HG03439 (cell line): Measurements from ENCODE around the gene SYPL1.
A peak's percentile ranks its signal among the peaks of the same experiment; 100 is the strongest.

Experiments
- ATAC-seq: cut with Tn5 transposase; IDR thresholded peaks from one replicate; pipeline ENCODE4 v1.9.1; 2021; ENCODE audit warnings: mild to moderate bottlenecking, moderate library complexity; ENCODE audit not compliant: unreplicated experiment

The SYPL1 gene

GRCh38 chr7:106122713-106123112, 10.6 kb upstream of the SYPL1 start:
- no peak for ATAC-seq

GRCh38 chr7:106121189-106121810, 9.2 kb upstream of the SYPL1 start:
- no peak for ATAC-seq

DNA sequence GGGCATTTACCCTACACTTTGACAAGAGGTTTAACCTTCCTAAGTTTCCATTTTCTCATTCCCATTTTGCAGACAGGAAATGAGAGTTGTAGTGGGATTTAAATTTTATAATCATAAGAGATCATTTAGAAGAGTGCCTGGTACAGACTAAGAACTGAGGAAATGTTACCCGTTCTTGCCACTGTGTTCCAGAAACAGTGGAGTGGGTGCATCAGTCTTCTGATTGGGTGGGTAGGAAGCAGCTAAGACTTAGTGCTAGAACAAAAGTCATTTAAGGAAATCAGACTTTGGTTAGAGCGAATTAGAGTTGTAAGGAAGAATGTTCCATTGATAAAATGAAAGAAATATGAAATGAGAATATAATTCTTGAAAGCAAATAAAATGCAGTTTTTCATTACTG, 8.4 kb upstream of the SYPL1 start:
- ATAC-seq, result no peak

GRCh38 chr7:106119719-106120118, 7.6 kb upstream of the SYPL1 start:
- ATAC-seq, result no peak

- no peak for ATAC-seq
Measured at GRCh38 chr7:106117786-106118544, 5.9 kb upstream of the SYPL1 start.

GRCh38 chr7:106116161-106116704, 4.1 kb upstream of the SYPL1 start:
- ATAC-seq, result no peak

DNA sequence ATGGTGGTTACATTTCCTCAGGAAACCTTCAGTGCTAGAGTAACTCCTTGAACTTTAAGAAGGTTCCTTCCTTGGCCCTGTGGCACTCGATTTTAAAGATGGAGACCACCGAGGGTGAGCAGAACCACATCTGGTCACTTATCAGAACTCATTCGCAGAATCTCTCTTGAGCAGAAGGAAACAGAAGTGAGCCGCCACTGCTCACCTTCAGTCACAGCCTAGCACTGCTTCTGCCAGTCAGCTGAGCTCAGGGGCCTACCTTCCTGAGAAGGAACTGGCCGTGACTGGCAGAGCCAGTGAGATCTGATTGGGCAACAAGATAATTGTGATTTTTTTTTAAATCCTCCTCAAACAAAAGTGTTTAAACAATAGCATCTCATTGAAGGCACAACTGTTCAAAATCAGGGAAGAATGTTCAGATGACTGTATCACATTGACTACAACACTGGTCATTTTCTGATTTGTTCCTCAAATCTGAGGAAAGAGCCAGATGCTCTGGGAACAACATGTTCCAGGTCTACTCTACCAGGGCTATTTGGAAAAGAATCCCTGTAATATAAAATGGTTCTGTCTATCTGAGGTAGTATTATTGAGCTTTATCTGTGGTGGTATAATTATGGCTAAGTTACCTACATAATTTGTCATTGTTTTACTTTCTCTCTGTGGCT, 2.7 kb upstream of the SYPL1 start:
- ATAC-seq, result no peak

DNA sequence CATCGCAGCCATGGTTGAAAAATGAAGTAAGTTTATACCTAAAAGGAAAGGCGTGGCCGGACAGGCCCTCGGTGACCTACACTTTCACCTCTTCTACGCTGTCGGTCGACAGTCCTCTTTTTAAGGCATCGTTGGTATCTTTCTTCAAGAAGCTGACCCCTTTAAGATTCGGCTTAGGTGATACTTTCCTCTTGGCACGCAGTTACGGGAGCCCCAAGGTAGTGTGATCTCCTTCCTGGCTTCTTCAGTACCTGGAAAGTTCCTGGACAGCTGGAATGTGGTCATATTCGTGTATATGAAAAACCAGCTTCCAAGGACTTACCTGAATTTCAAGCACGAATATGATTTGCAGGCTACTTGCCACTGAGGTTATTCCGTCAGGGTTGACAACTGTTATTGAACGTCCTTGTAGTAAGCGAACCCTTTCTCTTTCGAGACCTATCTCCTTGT, 885 bp upstream of the SYPL1 start:
- ATAC-seq, result no peak

- ATAC-seq, result peak; percentile 38
Measured at GRCh38 chr7:106111655-106112117, 426 bp downstream of the SYPL1 start.

DNA sequence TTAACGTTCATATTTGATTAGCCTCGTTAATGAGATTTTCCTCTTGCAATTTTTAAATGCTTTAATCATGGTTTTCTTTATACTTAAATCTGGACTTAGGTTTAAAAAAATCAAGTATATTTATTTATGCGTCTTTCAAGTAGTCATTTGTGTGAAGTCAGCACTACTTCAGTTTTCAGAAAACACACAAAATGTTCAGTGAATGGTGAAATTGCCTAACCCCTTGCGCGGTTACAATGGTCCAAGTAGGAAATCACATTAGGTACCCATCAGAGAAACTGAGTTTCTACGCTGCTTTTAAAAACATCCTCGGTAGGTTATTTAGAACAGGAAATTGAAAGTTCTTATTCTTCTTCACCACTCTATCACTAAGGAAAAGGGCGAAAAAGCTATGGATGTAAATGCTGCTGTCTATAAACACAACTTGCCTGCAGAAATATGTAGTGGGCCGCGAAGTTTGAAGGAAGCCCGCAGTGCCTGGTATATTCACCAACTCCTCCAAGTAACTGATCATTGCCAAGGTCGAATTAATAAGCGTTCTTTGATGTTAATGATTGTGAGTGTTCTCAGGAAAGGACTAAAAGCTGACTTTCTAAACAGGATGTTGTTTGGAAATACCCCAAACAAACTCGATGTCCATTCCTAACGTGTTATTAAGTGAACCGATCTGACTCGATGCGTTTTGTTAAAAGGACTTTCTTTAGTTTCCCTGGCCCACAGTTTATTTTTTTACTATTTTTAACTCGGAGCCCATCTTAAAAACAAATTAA, 1.0 kb downstream of the SYPL1 start:
- no peak for ATAC-seq

- no peak for ATAC-seq
Measured at GRCh38 chr7:106110238-106110560, 1.9 kb downstream of the SYPL1 start.

DNA sequence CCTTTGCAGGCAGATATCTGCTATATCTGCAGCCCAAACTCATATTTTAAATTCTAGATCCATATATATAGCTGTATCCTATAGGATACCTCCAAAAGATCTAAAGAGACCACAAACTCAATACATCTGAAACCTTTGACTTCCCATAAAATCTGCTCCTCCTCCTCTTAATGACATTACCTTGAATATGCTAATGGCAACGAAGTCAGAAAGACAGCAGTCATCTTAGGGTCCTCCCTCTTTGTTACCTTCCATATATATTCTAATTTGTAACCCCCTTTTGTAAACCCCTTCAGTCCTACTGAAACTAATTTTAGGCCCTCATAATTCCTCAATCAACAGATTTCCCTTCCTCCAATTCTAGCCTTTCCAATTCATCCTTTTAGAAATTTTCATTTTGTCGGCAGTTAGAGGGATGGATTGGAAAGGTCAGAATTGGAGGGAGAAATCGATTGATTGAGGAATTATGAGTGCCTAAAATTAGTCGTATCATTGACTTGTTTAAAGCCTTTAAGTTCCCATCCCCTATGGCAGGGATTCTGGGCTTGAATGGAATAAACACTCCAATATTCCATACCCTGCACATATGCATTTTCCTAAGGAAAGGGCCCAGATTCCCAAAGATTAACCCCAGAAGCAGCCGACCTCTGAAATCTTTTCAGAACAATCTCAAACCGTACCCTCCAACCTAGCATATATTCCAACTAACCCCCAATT, 2.4 kb downstream of the SYPL1 start:
- no peak for ATAC-seq

DNA sequence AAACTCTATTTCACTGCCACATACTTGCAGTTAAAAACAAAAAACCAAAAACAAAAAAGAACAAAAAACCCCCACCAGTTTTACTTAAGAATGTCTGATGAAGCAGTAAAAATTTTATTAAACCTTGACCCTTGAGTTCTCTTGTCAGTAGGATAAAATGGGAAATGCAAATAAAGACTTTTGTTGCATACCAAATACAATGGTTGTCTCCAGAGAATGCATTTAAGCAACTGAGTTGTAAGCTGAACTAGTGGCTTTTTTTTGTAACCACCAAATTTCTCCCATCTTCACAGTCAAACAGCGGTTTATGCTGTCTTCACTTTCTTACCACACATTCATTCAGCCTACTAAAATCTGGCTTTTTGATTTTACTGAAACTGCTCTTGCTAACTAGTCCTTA, 3.1 kb downstream of the SYPL1 start:
- no peak for ATAC-seq

DNA sequence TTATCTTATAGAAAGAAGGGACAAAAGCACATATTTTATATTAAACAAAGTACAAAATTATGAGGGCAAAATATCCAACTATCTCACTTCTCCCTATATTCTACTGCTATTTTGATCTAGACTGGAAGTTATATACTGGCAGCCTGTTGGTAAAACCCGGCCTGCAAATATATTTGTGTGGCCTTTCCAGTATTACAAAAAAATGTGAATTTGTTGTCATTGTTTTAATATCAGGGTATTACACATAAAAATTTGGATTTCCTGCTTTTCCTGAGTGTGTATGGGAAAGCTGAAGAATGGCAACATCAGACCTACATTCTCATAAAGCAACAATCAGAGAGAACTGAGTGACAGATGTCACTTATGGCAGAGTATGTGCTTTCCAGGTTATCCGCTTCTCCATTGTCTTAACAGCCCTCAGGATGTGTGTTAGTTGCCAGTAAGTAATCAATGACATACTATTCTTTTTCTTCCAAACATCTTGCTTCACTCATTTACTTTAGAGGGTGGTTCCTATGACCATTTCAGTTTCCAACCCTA, 7.3 kb downstream of the SYPL1 start:
- ATAC-seq, result no peak

- no peak for ATAC-seq
Measured at GRCh38 chr7:106102387-106102966, 9.6 kb downstream of the SYPL1 start.

DNA sequence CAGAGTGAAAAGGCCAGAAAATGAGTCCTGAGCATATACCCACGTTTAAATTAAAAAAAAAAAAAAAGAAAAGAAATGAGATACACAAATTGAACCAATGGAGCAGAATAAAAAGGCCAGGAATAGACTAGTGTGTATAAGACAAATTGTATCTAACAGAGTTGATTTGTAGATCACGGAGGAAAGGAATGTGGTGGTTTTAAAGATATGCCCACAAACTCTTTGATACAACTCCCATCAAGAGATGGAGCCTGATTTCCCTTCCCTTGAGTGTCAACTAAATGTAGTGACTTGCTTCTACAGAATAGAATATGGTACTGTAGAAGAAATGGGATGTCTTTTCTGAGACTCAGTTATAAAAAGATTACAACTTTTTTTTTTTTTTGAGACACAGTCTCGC, 10.4 kb downstream of the SYPL1 start:
- no peak for ATAC-seq

DNA sequence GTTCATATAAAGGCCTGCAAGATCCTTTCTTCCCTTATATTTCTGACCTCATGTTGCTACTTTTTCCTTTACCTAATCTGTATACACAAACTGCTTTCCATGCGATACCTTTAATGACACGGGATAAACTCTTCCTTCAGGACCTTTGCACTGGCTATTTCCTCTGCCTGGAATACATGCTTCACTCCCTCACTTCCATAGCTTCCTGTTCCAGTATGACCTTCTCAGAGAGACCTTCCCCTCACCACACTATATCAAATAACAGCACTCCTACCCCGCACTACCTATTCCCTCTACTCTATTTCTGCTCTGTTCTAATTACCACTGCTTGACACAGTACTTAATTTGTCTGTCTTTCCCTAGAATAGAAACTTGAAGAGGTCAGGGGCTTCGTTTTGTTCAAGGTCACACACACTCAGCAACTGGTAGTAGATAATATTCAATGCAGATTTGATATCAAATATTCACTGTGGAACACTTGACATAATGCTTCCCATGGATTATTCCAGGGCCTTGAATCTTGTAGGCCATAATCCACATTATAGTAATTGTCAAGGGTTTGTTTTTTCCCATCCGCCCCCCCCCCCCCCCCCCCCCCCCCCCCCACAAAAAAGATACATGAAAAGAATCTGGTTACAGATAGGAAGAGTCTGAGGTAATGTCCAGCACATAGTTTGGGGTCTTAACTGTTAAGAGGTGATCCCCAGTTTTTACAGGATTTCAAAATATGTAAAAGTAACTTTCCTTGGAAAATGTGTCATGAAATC, 11.1 kb downstream of the SYPL1 start:
- ATAC-seq, result no peak

- no peak for ATAC-seq
Measured at GRCh38 chr7:106099539-106099938, 12.6 kb downstream of the SYPL1 start.

GRCh38 chr7:106098889-106099288, 13.2 kb downstream of the SYPL1 start:
- ATAC-seq, result no peak
